MCF 10A (cell line): Measurements from ENCODE around the gene TNP2. TPM values are rescaled to one million over a fixed set of nuclear protein-coding genes. Genes with fewer than 3 reads are reported as not detected.

Experiments
- BruUV-seq: library from RNA; stranded (reverse); fragments of 400-500 nt; replicated peaks from 2 replicates; lab custom pipeline; 2021; lab: Mats Ljungman, UMichigan
- CTCF ChIA-PET: fragments of 300-600 bp; sonication (Branson Sonifier 250); formaldehyde crosslinking; extraction: SDS; loops from one replicate; lab custom pipeline; 2021; ENCODE audit warnings: antibody characterized with exemption, inconsistent platforms; lab: Yijun Ruan, JAX
- POLR2A ChIA-PET: fragments of 300-600, 350-650 bp; sonication (Branson Sonifier 250); formaldehyde crosslinking; extraction: SDS; loops from one replicate; lab custom pipeline; 2020; ENCODE audit warnings: antibody characterized with exemption, inconsistent platforms; lab: Yijun Ruan, JAX
- DNase-seq: peaks from one replicate; pipeline ENCODE4 v3.0.0-alpha.2; 2018; ENCODE audit not compliant: unreplicated experiment
- H3K27ac Mint-ChIP-seq: one replicate; pipeline ENCODE4 v1.8.0; 2022; ENCODE audit warnings: mild to moderate bottlenecking, low read depth, mixed read lengths; ENCODE audit not compliant: unreplicated experiment
- H3K27me3 Mint-ChIP-seq: one replicate; pipeline ENCODE4 v1.8.0; 2022; ENCODE audit warnings: mixed read lengths; ENCODE audit not compliant: insufficient read depth, unreplicated experiment
- H3K36me3 Mint-ChIP-seq: one replicate; pipeline ENCODE4 v1.8.0; 2022; ENCODE audit warnings: mild to moderate bottlenecking, moderate library complexity, mixed read lengths; ENCODE audit not compliant: insufficient read depth, unreplicated experiment
- H3K4me1 Mint-ChIP-seq: one replicate; pipeline ENCODE4 v1.8.0; 2022; ENCODE audit warnings: mixed read lengths; ENCODE audit not compliant: insufficient read depth, unreplicated experiment
- H3K4me3 Mint-ChIP-seq: one replicate; pipeline ENCODE4 v1.8.0; 2022; ENCODE audit warnings: mild to moderate bottlenecking, moderate library complexity, mixed read lengths; ENCODE audit not compliant: unreplicated experiment
- H3K9me3 Mint-ChIP-seq: one replicate; pipeline ENCODE4 v1.8.0; 2022; ENCODE audit warnings: mixed read lengths; ENCODE audit not compliant: unreplicated experiment
- intact Hi-C: fragments of 100-400 bp; cut with micrococcal nuclease; formaldehyde crosslinking; loops from 2 replicates; pipeline ENCODE4 v1.14.1; 2022
- total RNA-seq: library from RNA; stranded (reverse); gene quantifications from 2 replicates; pipeline ENCODE4 v1.2.3, GENCODE V29; 2022
- TF ChIP-seq, protein P1 (sequence below): fragments of 200-600 bp; IDR thresholded peaks from one replicate; pipeline ENCODE4 v1.8.0; 2022; ENCODE audit warnings: antibody characterized with exemption, mild to moderate bottlenecking; ENCODE audit not compliant: unreplicated experiment

The TNP2 gene
- total RNA-seq, 1 experiment from 2014 or later = not detected

DNA sequence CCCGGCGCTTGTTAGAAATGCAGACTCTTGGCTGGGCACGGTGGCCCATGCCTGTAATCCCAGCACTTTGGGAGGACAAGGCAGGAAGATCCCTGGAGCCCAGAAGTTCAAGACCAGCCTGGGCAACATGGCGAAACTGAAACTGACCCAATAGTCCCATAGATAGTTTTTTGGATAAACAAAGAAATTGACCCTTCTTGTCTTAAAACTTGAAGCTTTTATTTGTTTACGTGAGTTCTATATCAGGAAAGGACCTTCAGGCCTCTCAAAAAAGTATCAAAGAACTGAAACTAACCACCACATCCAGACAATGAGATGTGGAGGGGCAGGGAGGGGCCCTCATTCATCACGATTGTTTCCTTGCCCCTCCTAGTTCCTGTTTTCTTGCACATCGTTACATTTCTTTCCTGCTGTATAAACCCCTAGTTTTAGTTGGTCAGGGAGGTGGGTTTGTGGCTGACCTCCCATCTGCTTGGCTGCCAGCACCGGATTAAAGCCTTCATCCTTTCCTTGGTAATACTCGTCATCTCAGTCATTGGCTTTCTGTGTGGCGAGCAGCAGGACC lies 42.0 kb upstream of the TNP2 start:
- Mint-ChIP-seq H3K4me1 (peaks cover 13% of the 10 kb centered on the region), H3K9me3 (no peaks in the 10 kb centered on the region), H3K27ac (no peak overlapping the region), H3K27me3 (no peaks in the 10 kb centered on the region), H3K36me3 (peaks cover 6% of the 10 kb centered on the region), H3K4me3 (no peak overlapping the region)
- BruUV-seq = no TSS peak
- CTCF ChIA-PET = interaction anchor here (1.1 kb wide), 1 partner anchor 8 kb away, joined by 4 read pairs; no protein-coding TSS in a partner anchor
- TF ChIP-seq, protein P1, sequence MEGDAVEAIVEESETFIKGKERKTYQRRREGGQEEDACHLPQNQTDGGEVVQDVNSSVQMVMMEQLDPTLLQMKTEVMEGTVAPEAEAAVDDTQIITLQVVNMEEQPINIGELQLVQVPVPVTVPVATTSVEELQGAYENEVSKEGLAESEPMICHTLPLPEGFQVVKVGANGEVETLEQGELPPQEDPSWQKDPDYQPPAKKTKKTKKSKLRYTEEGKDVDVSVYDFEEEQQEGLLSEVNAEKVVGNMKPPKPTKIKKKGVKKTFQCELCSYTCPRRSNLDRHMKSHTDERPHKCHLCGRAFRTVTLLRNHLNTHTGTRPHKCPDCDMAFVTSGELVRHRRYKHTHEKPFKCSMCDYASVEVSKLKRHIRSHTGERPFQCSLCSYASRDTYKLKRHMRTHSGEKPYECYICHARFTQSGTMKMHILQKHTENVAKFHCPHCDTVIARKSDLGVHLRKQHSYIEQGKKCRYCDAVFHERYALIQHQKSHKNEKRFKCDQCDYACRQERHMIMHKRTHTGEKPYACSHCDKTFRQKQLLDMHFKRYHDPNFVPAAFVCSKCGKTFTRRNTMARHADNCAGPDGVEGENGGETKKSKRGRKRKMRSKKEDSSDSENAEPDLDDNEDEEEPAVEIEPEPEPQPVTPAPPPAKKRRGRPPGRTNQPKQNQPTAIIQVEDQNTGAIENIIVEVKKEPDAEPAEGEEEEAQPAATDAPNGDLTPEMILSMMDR = no peak
- POLR2A ChIA-PET = interaction anchor here (0.6 kb wide), 1 partner anchor 42 kb away, joined by 3 read pairs; the partner anchor contains the start of gene TNP2
- intact Hi-C loops = no loop called here
- DNase-seq = no peak

DNA sequence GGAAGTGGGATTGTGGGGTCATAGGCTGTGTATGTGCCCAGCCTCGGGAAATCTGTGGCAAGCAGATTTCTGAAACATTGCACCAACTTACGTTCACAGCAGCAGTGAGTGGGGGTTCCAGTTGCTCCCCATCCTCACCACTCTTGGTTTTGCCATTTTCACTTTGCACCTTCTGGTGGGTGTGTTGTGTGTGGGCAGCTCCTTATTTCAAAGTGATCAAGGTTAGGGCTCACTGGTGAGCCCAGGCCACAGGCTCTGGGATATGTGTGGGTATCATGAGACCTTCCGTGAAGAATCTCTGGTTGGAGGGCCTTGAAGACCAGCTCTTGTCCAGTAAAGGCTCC lies 41.5 kb upstream of the TNP2 start:
- CTCF ChIA-PET = interaction anchor here (1.1 kb wide), 1 partner anchor 9 kb away, joined by 4 read pairs; no protein-coding TSS in a partner anchor
- BruUV-seq = no TSS peak

DNA sequence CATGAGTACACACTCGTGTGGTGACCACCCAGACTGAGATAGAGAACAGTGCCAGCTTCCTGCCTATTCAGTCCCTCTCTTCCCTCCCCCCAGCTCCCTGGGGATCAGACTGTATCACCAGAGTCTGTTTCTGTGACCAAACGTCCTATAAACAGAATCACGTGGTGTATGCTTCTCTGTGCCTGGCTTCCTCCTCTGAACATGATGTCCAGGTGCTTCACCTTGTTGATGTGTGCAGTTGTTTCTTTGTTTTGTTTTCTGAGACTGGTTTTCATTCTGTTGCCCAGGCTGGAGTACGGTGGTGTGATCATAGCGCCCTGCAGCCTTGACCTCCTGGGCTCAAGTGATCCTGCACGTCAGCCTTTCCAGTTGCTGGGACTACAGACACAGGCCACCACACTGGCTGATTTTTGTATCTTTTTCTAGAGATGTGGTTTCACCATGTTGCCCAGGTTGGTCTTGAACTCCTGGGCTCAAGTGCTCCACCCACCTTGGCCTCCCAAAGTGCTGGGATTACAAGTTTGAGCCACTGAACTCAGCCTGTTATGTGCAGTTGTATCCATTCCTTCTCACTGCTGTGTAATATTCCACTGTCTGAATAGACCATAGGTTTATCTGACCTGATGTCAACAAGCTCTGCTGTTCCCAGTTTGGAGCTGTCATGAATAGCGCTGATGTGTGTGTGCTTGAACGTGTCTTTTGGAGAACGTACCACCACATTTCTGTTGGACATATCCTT lies 40.9 kb upstream of the TNP2 start:
- TF ChIP-seq, protein P1 = no peak
- Mint-ChIP-seq H3K4me1 (peaks cover 13% of the 10 kb centered on the region), H3K27ac (no peak overlapping the region), H3K27me3 (no peaks in the 10 kb centered on the region), H3K9me3 (no peaks in the 10 kb centered on the region), H3K4me3 (no peak overlapping the region), H3K36me3 (peaks cover 6% of the 10 kb centered on the region)
- no TSS peak for BruUV-seq
- intact Hi-C loops = no loop called here
- DNase-seq = no peak
- ChIA-PET POLR2A (no interaction called here), CTCF (interaction anchor here (1.1 kb wide), 1 partner anchor 9 kb away, joined by 4 read pairs; no protein-coding TSS in a partner anchor)

More for the DNA sequence above, 41.5 kb upstream of the TNP2 start:
- TF ChIP-seq, protein P1 = no peak
- POLR2A ChIA-PET = no interaction called here
- H3K27ac Mint-ChIP-seq = no peak overlapping the region
- H3K4me3 Mint-ChIP-seq = no peak overlapping the region
- H3K27me3 Mint-ChIP-seq = no peaks in the 10 kb centered on the region
- H3K4me1 Mint-ChIP-seq = peaks cover 13% of the 10 kb centered on the region
- peaks cover 6% of the 10 kb centered on the region for H3K36me3 Mint-ChIP-seq
- H3K9me3 Mint-ChIP-seq = no peaks in the 10 kb centered on the region
- no peak for DNase-seq
- intact Hi-C loops = no loop called here

DNA sequence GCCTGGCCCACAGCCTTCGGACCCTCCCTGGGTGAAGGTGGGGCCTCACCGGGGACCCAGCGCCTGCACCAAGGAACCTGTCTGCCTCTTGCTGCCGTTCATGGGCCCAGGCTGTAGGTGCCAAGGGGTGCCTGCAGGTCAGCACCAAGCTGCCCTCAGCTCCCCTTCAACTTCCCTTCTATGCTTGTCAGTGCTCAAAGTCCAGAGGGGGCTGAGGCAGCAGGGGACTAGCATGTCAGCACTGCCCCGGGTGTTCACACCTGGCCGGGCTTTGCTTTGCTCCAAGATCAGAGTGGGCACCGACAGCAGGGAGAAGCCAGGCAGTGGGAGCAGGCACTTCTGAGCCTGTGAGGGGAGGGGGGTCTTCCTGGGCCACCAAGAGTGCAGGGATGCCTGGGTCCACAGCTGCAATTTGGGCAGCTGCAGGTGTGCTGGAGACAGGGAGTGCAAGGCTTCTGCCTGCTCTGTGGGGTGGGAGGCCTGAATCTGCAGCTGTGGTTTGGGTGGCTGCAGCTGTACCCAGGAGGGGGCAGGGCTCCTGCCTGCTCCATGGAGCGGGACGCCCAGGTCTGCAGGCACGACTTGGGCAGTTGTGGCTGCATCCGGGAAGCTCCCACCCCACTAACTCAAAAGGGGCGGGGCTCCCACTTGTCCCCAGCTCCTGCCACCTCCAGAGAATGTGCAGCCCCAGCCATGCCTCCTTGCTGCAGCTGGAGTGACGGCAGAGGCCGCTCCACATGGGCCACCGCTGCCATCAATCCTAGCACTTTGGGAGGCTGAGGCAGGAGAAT lies 39.6 kb upstream of the TNP2 start:
- ChIA-PET CTCF (interaction anchor here (0.5 kb wide), 1 partner anchor 673 kb away, joined by 6 read pairs; no protein-coding TSS in a partner anchor), POLR2A (no interaction called here)
- no peaks in the 10 kb centered on the region for H3K27me3 Mint-ChIP-seq
- DNase-seq = no peak
- H3K9me3 Mint-ChIP-seq = no peaks in the 10 kb centered on the region
- TF ChIP-seq, protein P1 = no peak
- peaks cover 6% of the 10 kb centered on the region for H3K36me3 Mint-ChIP-seq
- BruUV-seq = no TSS peak
- H3K4me3 Mint-ChIP-seq = no peak overlapping the region
- peaks cover 13% of the 10 kb centered on the region for H3K4me1 Mint-ChIP-seq
- H3K27ac Mint-ChIP-seq = no peak overlapping the region
- intact Hi-C loops = no loop called here
